HG03571 (cell line): ENCODE measurements around the gene OR12D1.

ENCODE experiments used
- ATAC-seq: cut with Tn5 transposase; IDR thresholded peaks from one replicate; pipeline ENCODE4 v1.9.1; 2021; ENCODE audit not compliant: unreplicated experiment

The OR12D1 gene

GRCh38 chr6:29465279-29465678 is 50.6 kb downstream of the OR12D1 start:
- no peak for ATAC-seq

GRCh38 chr6:29465801-29466200 is 51.1 kb downstream of the OR12D1 start:
- no peak for ATAC-seq

GRCh38 chr6:29466241-29466640 is 51.5 kb downstream of the OR12D1 start:
- ATAC-seq = no peak
